IMR-90 (cell line): Measurements from ENCODE around the gene TMEM107. TPM values are rescaled to one million over a fixed set of nuclear protein-coding genes. Genes with fewer than 3 reads are reported as not detected.

ENCODE experiments used
- ATAC-seq: fragments of 200-7000 bp; cut with Tn5 transposase; 2 replicates; pipeline ENCODE4 v1.9.1; 2020; ENCODE audit warnings: low read depth, mild to moderate bottlenecking, moderate library complexity
- BruUV-seq: library from RNA; stranded (reverse); fragments of 400-500 nt; replicated peaks from 2 replicates; lab custom pipeline; 2021; lab: Mats Ljungman, UMichigan
- CTCF ChIA-PET: fragments of 300-600 bp; formaldehyde crosslinking; extraction: SDS; loops from one replicate; lab custom pipeline; 2021; ENCODE audit warnings: antibody characterized with exemption; lab: Yijun Ruan, JAX
- POLR2A ChIA-PET: fragments of 300-600 bp; sonication (Branson Sonifier 250); formaldehyde crosslinking; loops from one replicate; lab custom pipeline; 2022; ENCODE audit warnings: antibody characterized with exemption; ENCODE audit not compliant: unreplicated experiment; lab: Charles Lee
- DNase-seq: peaks from one replicate; pipeline ENCODE4 v3.0.0; 2013
- H2AFZ ChIP-seq: replicated peaks from 2 replicates; pipeline ENCODE3; 2013; ENCODE audit warnings: low read length, mild to moderate bottlenecking; ENCODE audit not compliant: poor library complexity
- H2AK5ac ChIP-seq: 2 replicates; pipeline ENCODE4 v1.6.1; 2013; ENCODE audit warnings: low read depth, low read length, inconsistent platforms
- H2AK9ac ChIP-seq: replicated peaks from 2 replicates; pipeline ENCODE3; 2013; ENCODE audit warnings: mild to moderate bottlenecking, low read depth, low read length, moderate library complexity; ENCODE audit not compliant: poor library complexity
- H2BK120ac ChIP-seq: 2 replicates; pipeline ENCODE4 v1.6.1; 2013; ENCODE audit warnings: low read depth, low read length, inconsistent platforms
- H2BK15ac ChIP-seq: 3 replicates; pipeline ENCODE4 v1.6.1; 2013; ENCODE audit warnings: low read depth, low read length, inconsistent platforms
- H2BK20ac ChIP-seq: 2 replicates; pipeline ENCODE4 v1.6.1; 2013; ENCODE audit warnings: low read depth, mild to moderate bottlenecking, inconsistent platforms, low read length, moderate library complexity
- H2BK5ac ChIP-seq: 2 replicates; pipeline ENCODE4 v1.6.1; 2013; ENCODE audit warnings: mild to moderate bottlenecking, low read depth, low read length, inconsistent platforms; ENCODE audit not compliant: poor library complexity, severe bottlenecking
- H3K14ac ChIP-seq: replicated peaks from 2 replicates; pipeline ENCODE4 v1.6.1; 2013; ENCODE audit warnings: low read depth, low read length, inconsistent platforms
- H3K18ac ChIP-seq: 2 replicates; pipeline ENCODE4 v1.6.1; 2013; ENCODE audit warnings: low read depth, low read length, control low read depth
- H3K23ac ChIP-seq: 2 replicates; pipeline ENCODE4 v1.6.1; 2013; ENCODE audit warnings: low read depth, low read length, inconsistent platforms
- H3K27ac ChIP-seq: 2 replicates; pipeline ENCODE4 v1.5.1; 2013; ENCODE audit warnings: mild to moderate bottlenecking, control low read depth, low read length; ENCODE audit not compliant: insufficient read depth
- H3K27me3 ChIP-seq: 2 replicates; pipeline ENCODE4 v1.6.1; 2013; ENCODE audit warnings: low read length; ENCODE audit not compliant: control insufficient read depth, insufficient read depth
- H3K36me3 ChIP-seq: 2 replicates; pipeline ENCODE4 v1.6.1; 2013; ENCODE audit warnings: low read length, mixed read lengths; ENCODE audit not compliant: control insufficient read depth, insufficient read depth
- H3K4ac ChIP-seq: 2 replicates; pipeline ENCODE4 v1.6.1; 2013; ENCODE audit warnings: low read depth, low read length, inconsistent platforms
- H3K4me1 ChIP-seq: 2 replicates; pipeline ENCODE4 v1.6.1; 2013; ENCODE audit warnings: low read length, mixed read lengths; ENCODE audit not compliant: control insufficient read depth, insufficient read depth
- H3K4me2 ChIP-seq: 2 replicates; pipeline ENCODE4 v1.6.1; 2013; ENCODE audit warnings: low read depth, mild to moderate bottlenecking, control low read depth, low read length, moderate library complexity
- H3K4me3 ChIP-seq: 2 replicates; pipeline ENCODE4 v1.5.1; 2013; ENCODE audit warnings: low read depth, mild to moderate bottlenecking, control low read depth, low read length, moderate library complexity; ENCODE audit not compliant: insufficient read depth
- H3K56ac ChIP-seq: 2 replicates; pipeline ENCODE4 v1.6.1; 2013; ENCODE audit warnings: low read length, inconsistent platforms; ENCODE audit not compliant: insufficient read depth; ENCODE audit errors: extremely low read depth
- H3K79me1 ChIP-seq, 2 experiments: 2 replicates each; pipeline ENCODE4 v1.6.1; 2013; ENCODE audit warnings: low read length in 2 of 2, inconsistent platforms in 1 of 2, low read depth in 1 of 2
- H3K9ac ChIP-seq: 2 replicates; pipeline ENCODE4 v1.6.1; 2013; ENCODE audit warnings: low read depth, low read length, control low read depth
- H3K9me1 ChIP-seq: 2 replicates; pipeline ENCODE4 v1.6.1; 2013; ENCODE audit warnings: low read length, inconsistent platforms; ENCODE audit not compliant: insufficient read depth
- H3K9me3 ChIP-seq: 2 replicates; pipeline ENCODE4 v1.6.1; 2013; ENCODE audit warnings: low read length; ENCODE audit not compliant: control insufficient read depth, insufficient read depth
- H4K20me1 ChIP-seq: 2 replicates; pipeline ENCODE4 v1.6.1; 2013; ENCODE audit warnings: low read length, inconsistent platforms; ENCODE audit not compliant: insufficient read depth
- H4K5ac ChIP-seq: 2 replicates; pipeline ENCODE4 v1.6.1; 2013; ENCODE audit warnings: mild to moderate bottlenecking, low read depth, low read length, control low read depth
- H4K8ac ChIP-seq, 2 experiments: 2 replicates each; pipeline ENCODE4 v1.6.1; 2013; ENCODE audit warnings: low read depth in 2 of 2, low read length in 2 of 2, control low read depth in 1 of 2, inconsistent platforms in 1 of 2
- H4K91ac ChIP-seq: 2 replicates; pipeline ENCODE4 v1.6.1; 2013; ENCODE audit warnings: low read depth, low read length, inconsistent platforms; ENCODE audit not compliant: insufficient read depth
- BHLHE40 ChIP-seq: fragments of 150-350 bp; IDR thresholded peaks from 2 replicates; pipeline ENCODE4 v1.6.1; 2016; ENCODE audit warnings: mild to moderate bottlenecking, low read depth, low read length
- CHD1 ChIP-seq: IDR thresholded peaks from 2 replicates; pipeline ENCODE4 v1.6.1; 2012; ENCODE audit warnings: low read depth, low read length, improper control_type of control experiment
- ELK1 ChIP-seq: fragments of 150-350 bp; IDR thresholded peaks from 2 replicates; pipeline ENCODE4 v1.6.1; 2016; ENCODE audit warnings: low read depth, mild to moderate bottlenecking, low read length, moderate library complexity, borderline replicate concordance
- MAZ ChIP-seq: IDR thresholded peaks from 2 replicates; pipeline ENCODE4 v1.6.1; 2012; ENCODE audit warnings: low read depth, mild to moderate bottlenecking, low read length, improper control_type of control experiment, moderate library complexity, borderline replicate concordance
- MXI1 ChIP-seq: IDR thresholded peaks from 2 replicates; pipeline ENCODE4 v1.6.1; 2012; ENCODE audit warnings: low read depth, mild to moderate bottlenecking, low read length, moderate library complexity, borderline replicate concordance
- POLR2A ChIP-seq: IDR thresholded peaks from 2 replicates; pipeline ENCODE4 v1.6.1; 2012; ENCODE audit warnings: mild to moderate bottlenecking, low read depth, low read length
- RAD21 ChIP-seq: IDR thresholded peaks from 2 replicates; pipeline ENCODE4 v1.6.1; 2012; ENCODE audit warnings: low read length, improper control_type of control experiment
- USF2 ChIP-seq: fragments of 150-350 bp; IDR thresholded peaks from 2 replicates; pipeline ENCODE4 v1.6.1; 2017; ENCODE audit warnings: mild to moderate bottlenecking, antibody characterized with exemption, low read length, low read depth
- WGBS, 2 experiments: methylation state at CpG; one replicate each; pipeline versions ENCODE4 v1.1.5 to v1.1.7; 2013; ENCODE audit warnings: missing lambda C conversion rate in 2 of 2; ENCODE audit not compliant: insufficient read length in 1 of 2; ENCODE audit errors: extremely low coverage in 2 of 2; 5-methylcytosine and 5-hydroxymethylcytosine counted together
- dilution Hi-C: fragments of 300-500 bp; cut with HindIII; formaldehyde crosslinking; loops from one replicate; pipeline ENCODE4 v1.14.3; 2018; ENCODE audit warnings: low sequenced_read_pairs; ENCODE audit not compliant: unreplicated experiment
- in situ Hi-C: fragments of 300-500 bp; cut with MboI; formaldehyde crosslinking; loops from 3 replicates; pipeline ENCODE4 v1.14.3; 2019; ENCODE audit warnings: low sequenced_read_pairs, inconsistent platforms, mixed read lengths
- intact Hi-C: fragments of 100-400 bp; cut with micrococcal nuclease; formaldehyde crosslinking; loops from 2 replicates; pipeline ENCODE4 v1.10.0; 2022
- polyA plus RNA-seq, 3 experiments: library from polyadenylated mRNA; depleted of rRNA; stranded (reverse); fragments of >200 nt; gene quantifications; 2 replicates each; pipeline ENCODE4 v1.2.3, GENCODE V29; 2012; ENCODE audit warnings: low replicate concordance in 1 of 3
- total RNA-seq: library from RNA; depleted of rRNA; stranded (reverse); fragments of >200 nt; gene quantifications from 2 replicates; pipeline ENCODE4 v1.2.3, GENCODE V29; 2012

TMEM107 gene
- total and polyA plus RNA-seq, 2 of the 4 experiments (the other 2 are of a cell fraction) = 12.9 to 14.3 TPM

DNA sequence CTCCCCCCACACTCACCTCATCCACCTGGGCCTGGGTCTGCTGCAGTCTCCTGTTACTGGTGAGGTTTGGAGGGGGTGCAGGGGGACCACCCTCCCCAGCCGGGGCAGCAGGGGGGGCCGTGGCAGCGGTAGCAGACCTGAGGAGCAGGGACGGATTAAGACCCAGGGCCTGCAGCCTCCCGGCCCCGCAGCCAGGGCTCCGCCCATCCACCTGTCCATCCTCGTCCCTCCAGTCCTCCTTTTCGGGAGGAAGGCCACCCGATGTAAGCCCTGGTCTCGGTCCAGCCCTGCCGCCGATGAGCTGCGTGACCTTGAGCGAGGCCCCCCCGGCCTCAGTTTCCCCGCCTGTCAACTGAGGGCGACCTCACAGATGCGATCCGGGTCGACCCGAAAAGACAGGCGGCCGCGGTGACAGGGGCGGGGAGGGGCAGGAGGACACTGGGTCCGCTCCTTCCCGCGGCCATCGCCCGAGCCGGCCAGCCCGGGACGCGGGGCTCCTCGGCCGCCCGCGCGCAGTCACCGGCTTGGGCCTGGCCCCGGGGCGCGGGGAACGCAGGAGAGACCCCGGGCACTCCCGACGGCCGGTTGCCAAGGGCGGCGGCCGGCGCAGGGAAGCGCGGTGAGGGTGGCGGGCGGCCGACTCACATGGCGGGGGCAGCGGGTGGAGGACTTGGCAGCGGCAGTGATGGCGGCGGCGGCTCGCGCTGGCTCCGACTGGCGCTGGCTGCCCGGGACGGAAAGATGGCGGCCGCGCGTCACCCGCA, 13.8 kb downstream of the TMEM107 start, which contains the start of gene VAMP2:
Gene VAMP2 (minus strand): TSS at position 716 of the 764 bp plus-strand sequence. CDS start 69 bp downstream, at position 647.
- H3K27me3 ChIP-seq = no peaks in the 10 kb centered on the region
- H4K20me1 ChIP-seq = peaks cover 14% of the 10 kb centered on the region
- ATAC-seq = peak; percentile 71
- in situ Hi-C loops (loop anchor here (25.0 kb wide), 1 partner anchor 925 kb away; the partner anchor contains the start of genes DVL2, GABARAP and PHF23), intact Hi-C loops (no loop called here), dilution Hi-C loops (no loop called here)
- H2BK120ac ChIP-seq = peak within 1 kb of the TSS; percentile 50
- H2AK9ac ChIP-seq = peak within 1 kb of the TSS; percentile 99
- H3K23ac ChIP-seq = peak within 1 kb of the TSS; percentile 94
- peak within 1 kb of the TSS; percentile 89 for H3K18ac ChIP-seq
- no peaks in the 10 kb centered on the region for H3K9me3 ChIP-seq
- H3K4me1 ChIP-seq = peaks cover 26% of the 10 kb centered on the region
- peak within 1 kb of the TSS; percentile 98 for H2AK5ac ChIP-seq
- H3K27ac ChIP-seq = peak within 1 kb of the TSS; percentile 93
- no peak for TF ChIP-seq ELK1
- peak; percentile 50; the same call in 1 of the 2 replicates for TF ChIP-seq MAZ
- no peak for TF ChIP-seq RAD21
- peak; percentile 83 for TF ChIP-seq POLR2A
- no peak for TF ChIP-seq USF2
- no peak for TF ChIP-seq BHLHE40
- peak; percentile 48; the same call in 1 of the 2 replicates for TF ChIP-seq MXI1
- peak; percentile 54; the same call in 1 of the 2 replicates for TF ChIP-seq CHD1
- peaks cover 7% of the 10 kb centered on the region for H3K9me1 ChIP-seq
- peak within 1 kb of the TSS; percentile 10 for H3K56ac ChIP-seq
- peak within 1 kb of the TSS; percentile 99 for H3K4me3 ChIP-seq
- H3K4me2 ChIP-seq = peak within 1 kb of the TSS; percentile 96
- DNase-seq = peak; percentile 50
- H3K79me1 ChIP-seq = peaks cover 21 to 39% of the 10 kb centered on the region in 2 experiments
- ChIA-PET CTCF (no interaction called here), POLR2A (no interaction called here)
- H3K36me3 ChIP-seq = peaks cover 15% of the 10 kb centered on the region
- peak within 1 kb of the TSS; percentile 15; the same call in 1 of the 3 replicates for H2BK15ac ChIP-seq
- peak within 1 kb of the TSS; percentile 91 for H4K91ac ChIP-seq
- H2BK20ac ChIP-seq = peak within 1 kb of the TSS; percentile 3; the same call in 1 of the 2 replicates
- H4K5ac ChIP-seq = peak within 1 kb of the TSS; percentile 99
- peak within 1 kb of the TSS; percentile 87 for H3K14ac ChIP-seq
- peak within 1 kb of the TSS; percentile 86 for H3K4ac ChIP-seq
- peak within 1 kb of the TSS; percentile 93 for H3K9ac ChIP-seq
- peak within 1 kb of the TSS; percentile 97 for H2AFZ ChIP-seq
- H4K8ac ChIP-seq = peak within 1 kb of the TSS; percentile 93 to 98
- WGBS, 2 experiments = 1% methylated on average over 37 of the region's 75 CpGs; no CpG with 5 or more reads in 1 of the 2 experiments
- no TSS peak for BruUV-seq
- peak within 1 kb of the TSS; percentile 87 for H2BK5ac ChIP-seq
